ENCODE results near the gene TRAPPC1. TPM values are rescaled to one million over a fixed set of nuclear protein-coding genes. Genes with fewer than 3 reads are reported as not detected.

TRAPPC1 gene
- total RNA-seq, 6 experiments from 2014 or later: 43.7 to 57.1 (median 48.3) TPM

- ATAC-seq (no peak), DNase-seq (no peak)
- TF ChIP-seq POLR2A (IDR thresholded peaks at IDR 0.05) (no peak), CTCF (IDR thresholded peaks at IDR 0.05) (no peak)
- Histone ChIP-seq H3K27ac (no peak overlapping the region), H3K4me1 (no peaks in the 10 kb centered on the region), H3K9me3 (no peaks in the 10 kb centered on the region), H3K27me3 (no peaks in the 10 kb centered on the region), H3K4me3 (no peak overlapping the region), H3K36me3 (peaks cover 0 to 60% (median 21%) of the 10 kb centered on the region in 4 donors)
- intact Hi-C loops (cut with DNase I): no loop called here
- 96% methylated on average over 4 of the region's 7 CpGs for WGBS (ENCODE audit: insufficient coverage, low coverage, low lambda C conversion rate, missing lambda C conversion rate)
These were observed 13.9 kb upstream of the TRAPPC1 start for GRCh38 chr17:7945651-7946050.

DNA sequence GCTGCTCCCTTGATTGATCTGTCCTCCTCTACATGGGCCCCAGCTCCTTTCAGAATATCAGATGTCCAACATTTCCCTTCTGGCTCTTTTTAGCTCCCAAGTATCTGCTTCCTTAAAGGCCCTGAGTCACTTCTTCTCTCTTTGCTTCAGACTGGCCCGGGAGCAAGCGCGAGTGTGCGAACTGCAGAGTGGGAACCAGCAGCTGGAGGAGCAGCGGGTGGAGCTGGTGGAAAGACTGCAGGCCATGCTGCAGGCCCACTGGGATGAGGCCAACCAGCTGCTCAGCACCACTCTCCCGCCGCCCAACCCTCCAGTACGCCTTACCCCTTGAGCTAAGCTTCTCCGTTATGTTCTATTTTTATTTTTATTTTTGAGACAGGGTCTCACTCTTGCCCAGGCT lies 12.6 kb upstream of the TRAPPC1 start:
- ATAC-seq (no peak), DNase-seq (no peak)
- TF ChIP-seq CTCF (IDR thresholded peaks at IDR 0.05) (no peak), POLR2A (IDR thresholded peaks at IDR 0.05) (no peak)
- Histone ChIP-seq H3K4me3 (no peak overlapping the region), H3K36me3 (peaks cover 0 to 72% (median 28%) of the 10 kb centered on the region in 4 donors), H3K4me1 (no peaks in the 10 kb centered on the region), H3K27ac (no peak overlapping the region), H3K9me3 (no peaks in the 10 kb centered on the region), H3K27me3 (no peaks in the 10 kb centered on the region)
- intact Hi-C loops (cut with DNase I): no loop called here
- WGBS (ENCODE audit: insufficient coverage, low coverage, low lambda C conversion rate, missing lambda C conversion rate): no CpG with 5 or more reads among the region's 9 CpGs

- 87% methylated on average over 6 of the region's 13 CpGs for WGBS (ENCODE audit: insufficient coverage, low coverage, low lambda C conversion rate, missing lambda C conversion rate)
These were observed 11.5 kb upstream of the TRAPPC1 start for GRCh38 chr17:7943291-7943690.

DNA sequence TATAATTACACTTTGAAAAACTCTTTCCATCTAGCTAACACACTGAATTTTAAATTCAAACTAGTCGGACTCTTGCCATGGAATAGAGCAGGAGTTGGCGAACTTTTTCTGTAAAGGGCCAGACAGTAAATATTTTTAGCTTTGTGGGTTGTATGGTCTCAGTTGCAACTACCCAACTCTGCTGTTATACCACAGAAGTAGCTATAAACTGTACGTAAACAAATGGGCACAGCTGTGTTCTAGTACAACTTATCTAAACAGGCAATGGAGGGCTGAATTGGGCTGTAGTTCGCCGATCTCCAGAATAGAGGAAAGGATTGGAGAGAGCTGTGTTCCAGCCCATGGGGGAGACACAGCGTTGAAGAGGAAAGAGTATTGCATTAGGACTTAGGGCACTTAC lies 9.0 kb upstream of the TRAPPC1 start:
- TF ChIP-seq POLR2A (IDR thresholded peaks at IDR 0.05) (no peak), CTCF (IDR thresholded peaks at IDR 0.05) (no peak)
- 92% methylated on average over 6 of the region's 6 CpGs for WGBS (ENCODE audit: insufficient coverage, low coverage, low lambda C conversion rate, missing lambda C conversion rate)
- Histone ChIP-seq H3K4me3 (no peak overlapping the region), H3K27ac (no peak overlapping the region), H3K36me3 (peaks cover 0 to 51% (median 23%) of the 10 kb centered on the region in 4 donors), H3K9me3 (no peaks in the 10 kb centered on the region), H3K27me3 (no peaks in the 10 kb centered on the region), H3K4me1 (no peaks in the 10 kb centered on the region)
- DNase-seq (no peak), ATAC-seq (no peak)
- intact Hi-C loops (cut with DNase I): no loop called here

More at GRCh38 chr17:7943291-7943690, 11.5 kb upstream of the TRAPPC1 start:
- H3K27me3 ChIP-seq: no peaks in the 10 kb centered on the region
- H3K9me3 ChIP-seq: no peaks in the 10 kb centered on the region
- no peaks in the 10 kb centered on the region for H3K4me1 ChIP-seq
- H3K4me3 ChIP-seq: no peak overlapping the region
- intact Hi-C loops (cut with DNase I): no loop called here
- no peak for TF ChIP-seq CTCF (IDR thresholded peaks at IDR 0.05)
- no peak for TF ChIP-seq POLR2A (IDR thresholded peaks at IDR 0.05)
- ATAC-seq: no peak
- no peak overlapping the region for H3K27ac ChIP-seq
- H3K36me3 ChIP-seq: peaks cover 0 to 65% (median 26%) of the 10 kb centered on the region in 4 donors
- no peak for DNase-seq

DNA sequence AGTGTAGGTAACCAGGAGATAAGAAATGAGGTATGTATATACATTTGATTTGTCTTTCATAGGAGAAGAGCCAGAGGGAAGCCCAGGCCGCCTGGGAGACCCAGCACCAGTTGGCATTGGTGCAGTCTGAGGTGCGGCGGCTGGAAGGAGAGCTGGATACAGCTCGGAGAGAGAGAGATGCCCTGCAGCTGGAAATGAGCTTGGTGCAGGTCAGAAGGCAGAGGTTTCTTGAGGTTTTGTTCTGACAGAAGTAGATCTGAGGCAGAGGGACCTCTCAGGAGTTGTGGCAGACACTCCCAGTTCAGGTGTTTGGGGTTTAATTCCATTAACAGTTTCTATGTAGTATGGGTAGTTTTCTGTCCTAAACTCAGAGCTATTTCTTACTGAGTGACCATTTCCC lies 8.3 kb upstream of the TRAPPC1 start:
- Histone ChIP-seq H3K36me3 (peaks cover 0 to 43% (median 20%) of the 10 kb centered on the region in 4 donors), H3K4me1 (no peaks in the 10 kb centered on the region), H3K9me3 (no peaks in the 10 kb centered on the region), H3K27ac (no peak overlapping the region), H3K4me3 (no peak overlapping the region), H3K27me3 (no peaks in the 10 kb centered on the region)
- WGBS (ENCODE audit: insufficient coverage, low coverage, low lambda C conversion rate, missing lambda C conversion rate): 100% methylated on average over 2 of the region's 4 CpGs
- intact Hi-C loops (cut with DNase I): no loop called here
- no peak for ATAC-seq
- no peak for TF ChIP-seq CTCF (IDR thresholded peaks at IDR 0.05)
- no peak for TF ChIP-seq POLR2A (IDR thresholded peaks at IDR 0.05)
- DNase-seq: no peak

Measured in right lobe of liver (tissue), 6 donors.